ENCODE data around the gene TCF3.
"Not testable (repeated sequence)": the region's sequence is repeated elsewhere in the genome, so short reads cannot be mapped to it uniquely, and the experiment has no call there.

TCF3 gene

DNA sequence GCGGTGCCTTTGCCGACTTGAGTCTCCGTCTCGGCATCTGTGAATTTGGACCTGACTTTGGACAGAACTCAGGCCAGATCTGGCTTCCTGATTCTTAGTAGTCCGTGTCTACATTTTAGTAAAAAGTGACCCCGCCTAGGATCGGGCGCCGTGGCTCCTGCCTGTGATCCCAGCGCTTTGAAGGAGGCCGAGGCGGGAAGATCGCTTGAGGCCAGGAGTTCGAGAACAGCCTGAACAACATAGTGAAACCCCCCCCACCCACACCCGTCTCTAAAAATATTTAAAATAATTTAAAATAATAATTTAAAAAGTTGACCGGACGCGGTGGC, 849 bp upstream of the TCF3 start:
- FAIRE-seq, result no peak

DNA sequence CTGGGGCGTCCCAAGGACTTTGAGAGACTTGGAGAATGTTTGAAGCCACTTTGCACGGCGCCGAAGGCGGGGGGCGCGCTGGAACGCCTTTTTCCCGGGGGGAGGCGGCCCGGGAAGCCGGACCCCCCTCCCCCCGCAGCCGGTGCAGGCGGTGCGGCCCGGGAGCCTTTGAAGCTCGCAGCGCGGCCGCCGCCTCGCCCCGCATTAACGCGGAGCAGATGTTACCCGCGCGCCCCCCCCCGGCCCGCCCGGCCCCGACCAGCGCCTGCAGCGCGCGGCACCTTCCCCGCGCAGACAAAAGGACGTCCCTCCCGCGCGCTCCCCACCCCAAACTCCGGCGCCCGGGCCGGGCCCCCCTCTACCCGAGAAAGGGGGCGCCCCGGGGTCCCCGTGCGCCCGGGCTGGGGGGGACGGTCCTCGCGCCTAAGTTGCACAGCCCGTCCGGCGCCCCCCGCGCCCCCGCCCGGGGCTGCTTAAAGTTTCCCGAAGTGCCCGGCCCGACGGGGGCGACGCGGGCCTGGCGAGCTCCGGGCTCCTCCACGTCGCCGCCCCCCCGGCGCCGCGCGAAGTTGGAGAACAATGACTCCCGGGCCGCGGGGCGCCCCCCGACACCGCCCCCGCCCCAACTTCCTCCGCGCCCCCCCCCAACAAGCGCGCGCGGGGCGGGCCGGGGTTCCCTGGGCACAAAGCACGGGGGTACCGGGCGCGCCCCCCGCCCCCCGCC, 685 bp downstream of the TCF3 start:
- DNase-seq (ENCODE audit: insufficient read length, low spot score) (no peak), FAIRE-seq (no peak)

More for the DNA sequence above, 849 bp upstream of the TCF3 start:
- no peak for DNase-seq (ENCODE audit: insufficient read length, low spot score)

DNA sequence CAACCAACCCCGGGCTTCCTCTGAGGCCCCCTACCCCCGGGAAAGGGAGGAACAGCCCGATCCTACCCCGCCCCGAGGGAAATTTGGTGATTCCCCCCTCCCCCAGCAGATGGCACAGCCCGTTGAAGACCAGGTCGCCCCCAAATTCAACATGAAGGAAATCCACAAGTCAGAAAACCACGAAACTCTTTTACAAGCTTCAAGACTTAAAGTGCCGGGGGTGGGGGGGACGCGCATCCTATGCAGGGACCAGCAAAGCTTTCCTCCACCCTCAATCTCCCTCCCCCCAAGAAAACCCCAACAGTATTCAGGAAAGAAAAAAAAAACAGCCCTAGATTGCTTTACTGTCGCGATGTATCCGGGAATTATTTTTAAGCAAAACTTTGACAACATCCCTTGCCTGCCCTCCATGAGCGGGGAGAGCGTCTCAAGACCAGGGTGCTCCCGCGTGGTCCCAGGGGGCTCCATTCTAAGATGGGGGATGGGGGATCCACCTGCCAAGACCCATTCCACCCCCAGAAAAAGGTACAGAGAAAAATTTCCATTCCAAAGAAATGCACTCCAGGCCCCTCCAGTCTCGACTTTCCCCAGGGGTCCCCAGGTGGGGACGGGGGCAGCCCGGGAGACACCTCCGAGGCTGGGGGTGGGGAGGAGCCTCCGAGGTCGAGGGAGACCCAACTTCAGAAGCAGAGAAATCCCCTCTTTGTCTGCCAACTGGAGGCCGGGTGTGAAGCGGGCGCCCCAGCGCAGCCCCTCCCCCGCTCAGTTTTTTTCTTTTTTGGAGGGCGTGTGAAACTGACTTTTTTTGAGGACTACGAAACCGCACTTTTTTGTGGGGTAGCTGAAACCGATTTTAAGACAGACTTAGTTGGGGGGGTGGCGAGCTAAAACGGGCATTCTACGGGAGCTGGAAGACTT, 1.5 kb downstream of the TCF3 start:
- no peak for FAIRE-seq
- peak; percentile 25 for DNase-seq (ENCODE audit: insufficient read length, low spot score)

DNA sequence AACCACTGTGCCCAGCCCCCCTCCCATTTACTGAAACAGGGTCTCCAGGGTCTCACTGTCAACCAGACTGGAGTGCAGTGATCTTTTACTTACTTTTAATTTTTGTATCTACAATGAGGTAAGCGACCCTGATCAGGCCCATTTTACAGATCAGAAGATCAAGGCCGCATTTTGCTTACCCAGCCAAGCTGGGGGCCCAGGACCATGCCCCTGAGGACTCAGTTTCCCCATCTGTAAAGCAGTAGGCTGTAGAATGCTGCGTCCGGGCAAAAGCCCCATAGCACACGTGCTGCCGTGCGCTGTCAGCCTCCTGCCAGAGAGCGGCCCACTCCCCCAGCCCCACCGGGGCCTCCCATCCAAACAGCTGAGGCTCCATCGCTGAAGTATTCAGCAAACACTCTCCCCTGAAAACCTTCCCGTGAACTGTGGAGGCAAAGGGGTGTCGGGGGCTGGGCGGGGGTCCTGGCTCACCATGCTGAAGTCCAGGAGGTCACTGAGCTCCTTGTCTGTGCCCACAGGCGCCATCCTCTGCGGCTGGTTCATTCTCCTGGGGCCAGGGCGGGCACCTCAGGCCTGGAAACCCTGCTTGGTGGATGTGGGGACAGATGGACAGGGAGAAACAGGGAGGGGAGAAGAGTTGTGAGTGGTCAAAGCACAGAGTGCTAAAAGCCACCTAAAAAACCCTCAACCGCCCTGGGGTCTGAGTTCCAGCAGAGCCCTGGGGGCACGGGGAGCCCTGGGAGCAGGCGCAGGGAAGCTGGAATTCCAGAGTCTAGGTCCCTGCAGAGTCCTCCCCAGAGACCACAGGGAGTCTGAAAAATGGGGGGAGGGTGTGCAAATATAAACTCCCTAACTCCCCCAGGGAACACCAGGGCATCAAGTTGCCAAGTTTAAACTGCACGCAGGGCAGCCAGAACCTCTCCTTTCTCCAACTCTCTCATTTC, 2.4 kb downstream of the TCF3 start:
- DNase-seq (ENCODE audit: insufficient read length, low spot score) (no peak), FAIRE-seq (no peak)

DNA sequence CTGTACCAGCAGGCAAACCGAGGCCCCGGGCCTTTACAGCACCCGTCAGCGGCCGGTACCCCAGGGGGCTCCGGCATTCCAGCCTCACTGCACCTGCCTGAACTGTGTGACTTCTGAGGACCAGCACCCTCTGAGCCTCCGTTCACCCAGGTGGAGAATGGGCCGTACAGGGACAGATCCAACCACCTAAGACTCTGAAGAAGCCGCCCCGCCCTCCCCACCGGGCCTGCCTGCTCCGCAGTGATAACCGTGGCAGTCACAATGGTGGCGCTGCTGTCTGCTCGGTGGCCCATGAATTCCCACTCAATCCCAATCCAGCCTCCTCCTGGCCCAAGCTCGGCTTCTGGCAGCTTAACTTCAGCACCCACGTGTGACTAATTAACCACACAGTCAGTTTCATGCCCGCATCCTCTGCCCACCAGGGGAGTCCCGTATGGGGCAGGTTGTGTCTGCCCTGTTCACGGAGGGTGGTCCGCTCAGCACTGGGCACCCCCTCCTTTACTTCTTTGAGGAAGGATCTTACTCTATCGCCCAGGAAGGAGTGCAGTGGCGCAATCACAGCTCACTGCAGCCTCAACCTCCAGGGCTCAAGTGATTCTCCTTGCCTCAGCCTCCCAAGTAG, 3.4 kb downstream of the TCF3 start:
- DNase-seq (ENCODE audit: insufficient read length, low spot score) (no peak), FAIRE-seq (no peak)

DNA sequence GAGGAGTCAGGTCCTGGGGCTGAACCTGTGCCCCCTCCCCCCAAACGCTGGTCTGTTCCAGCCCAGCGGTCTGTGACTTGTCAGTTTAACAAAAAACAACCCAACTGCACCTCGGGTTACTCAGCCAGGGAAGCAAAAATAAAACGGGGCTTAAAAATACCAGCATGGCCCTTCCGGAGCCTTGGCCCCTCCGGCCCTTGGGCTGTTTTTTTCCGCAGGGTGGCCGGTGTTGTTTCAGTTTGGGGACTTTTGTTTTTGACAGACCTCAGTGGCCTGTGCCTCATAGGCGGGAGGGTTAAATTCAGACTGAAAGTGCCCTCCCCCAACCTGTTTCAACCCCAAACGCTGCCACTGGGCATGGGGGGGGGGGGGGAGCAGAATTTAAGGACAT, 4.0 kb downstream of the TCF3 start:
- DNase-seq (ENCODE audit: insufficient read length, low spot score) (no peak), FAIRE-seq (no peak)

DNA sequence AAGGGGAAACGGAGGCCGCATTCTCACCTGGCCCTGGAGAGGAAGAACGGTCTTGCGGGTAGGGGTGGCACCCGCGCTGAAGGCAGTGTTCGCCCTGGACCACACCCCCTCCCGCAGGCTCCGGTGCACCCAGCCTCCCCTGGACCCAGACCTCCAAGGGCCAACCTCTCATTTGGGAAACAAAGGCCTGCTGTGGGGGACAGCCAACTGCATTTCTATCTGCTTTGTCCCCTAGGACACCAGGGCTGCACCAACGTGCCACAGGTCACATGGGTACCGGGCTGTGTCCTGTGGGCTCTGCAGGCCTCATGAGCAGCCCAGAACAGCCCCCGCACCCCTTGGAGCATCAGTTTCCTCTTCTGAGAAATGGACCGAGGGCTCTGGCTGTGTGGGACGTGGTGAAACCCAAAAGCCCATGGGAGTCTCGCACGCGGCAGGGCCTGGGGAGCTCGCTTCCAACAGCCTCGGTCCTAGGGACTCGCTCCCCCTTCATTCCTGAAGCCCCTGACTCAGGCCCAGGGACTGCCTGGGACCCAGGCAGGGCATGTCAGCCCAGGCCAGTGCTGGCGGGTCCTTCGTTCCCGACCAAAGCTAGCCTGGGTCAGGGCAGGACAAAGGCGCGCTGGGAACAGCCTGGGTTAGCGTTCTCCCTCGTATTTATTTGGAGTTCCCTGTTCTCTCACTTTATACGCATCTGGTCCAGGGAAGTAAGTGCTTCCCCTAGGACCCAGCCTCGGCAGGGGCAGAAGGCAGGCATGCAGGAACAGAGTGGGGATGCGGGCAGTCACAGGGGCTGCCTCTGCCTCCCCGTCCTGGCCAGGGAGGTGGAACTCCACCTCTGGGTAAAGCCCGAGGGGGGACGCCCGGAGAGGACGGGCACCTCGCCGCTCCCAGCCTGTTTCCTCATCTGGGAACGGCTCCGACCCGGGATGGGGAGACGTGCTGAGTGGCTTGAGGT, 4.6 kb downstream of the TCF3 start:
- no peak for FAIRE-seq
- DNase-seq (ENCODE audit: insufficient read length, low spot score), result no peak

DNA sequence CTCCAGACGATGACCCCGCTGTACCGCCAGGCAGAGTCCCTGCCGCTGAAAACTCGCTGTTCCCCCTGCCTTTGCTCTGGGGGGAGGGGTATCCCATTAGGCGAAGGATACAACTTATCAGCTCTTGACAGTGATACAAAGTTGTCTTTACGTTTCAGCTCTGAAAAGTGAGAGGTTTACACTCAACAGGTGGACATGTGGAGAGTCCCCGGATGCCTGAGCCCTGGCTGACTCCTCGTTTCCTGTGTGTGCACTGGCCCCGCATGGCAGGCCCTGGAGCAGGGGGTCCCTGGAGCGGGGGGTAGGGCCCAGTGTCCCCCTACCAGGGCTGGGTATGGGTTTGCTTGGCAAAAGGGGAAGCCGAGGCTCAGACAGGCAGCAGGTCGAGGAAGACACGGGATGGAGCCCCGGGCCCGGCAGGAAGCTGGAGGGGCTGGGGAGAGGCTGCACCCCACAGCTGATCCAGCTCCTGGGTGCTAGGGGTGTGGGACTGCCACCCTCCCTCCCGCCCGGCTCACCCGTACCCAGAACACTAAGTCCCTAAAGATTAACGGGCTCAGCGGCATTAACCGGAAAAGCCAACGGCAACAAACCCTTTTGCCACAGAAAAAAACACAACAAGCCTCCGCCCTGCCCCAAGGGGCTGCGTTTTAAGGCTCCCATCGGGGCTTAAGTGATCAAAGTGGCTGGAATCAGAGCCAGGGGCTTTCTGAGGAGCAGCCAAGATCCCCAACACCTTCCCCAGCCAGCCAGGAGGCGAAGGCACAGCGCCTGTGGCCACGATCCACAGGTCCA, 5.6 kb downstream of the TCF3 start:
- no peak for FAIRE-seq

DNA sequence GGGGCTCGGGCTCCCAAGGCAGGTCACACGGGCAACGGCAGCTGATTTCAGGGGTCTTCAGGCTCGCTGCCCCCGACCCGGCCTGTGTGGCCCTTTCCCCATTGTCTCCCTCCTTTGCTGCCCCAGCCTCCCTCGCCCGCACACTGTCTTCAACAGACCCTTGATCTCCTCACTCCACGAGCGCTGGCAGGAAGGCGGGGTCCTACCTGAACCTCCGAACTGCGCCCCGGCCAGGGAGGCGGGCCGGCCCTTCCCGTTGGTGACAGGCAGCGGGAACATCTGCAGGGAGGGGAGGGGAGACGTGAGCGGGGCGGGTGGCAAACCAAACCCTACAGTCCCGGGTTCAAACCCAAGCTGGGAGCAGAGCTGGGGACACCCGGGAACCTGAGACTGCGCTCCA, 6.3 kb downstream of the TCF3 start:
- DNase-seq (ENCODE audit: insufficient read length, low spot score), result no peak
- FAIRE-seq, result no peak

More for the DNA sequence above, 5.6 kb downstream of the TCF3 start:
- no peak for DNase-seq (ENCODE audit: insufficient read length, low spot score)

DNA sequence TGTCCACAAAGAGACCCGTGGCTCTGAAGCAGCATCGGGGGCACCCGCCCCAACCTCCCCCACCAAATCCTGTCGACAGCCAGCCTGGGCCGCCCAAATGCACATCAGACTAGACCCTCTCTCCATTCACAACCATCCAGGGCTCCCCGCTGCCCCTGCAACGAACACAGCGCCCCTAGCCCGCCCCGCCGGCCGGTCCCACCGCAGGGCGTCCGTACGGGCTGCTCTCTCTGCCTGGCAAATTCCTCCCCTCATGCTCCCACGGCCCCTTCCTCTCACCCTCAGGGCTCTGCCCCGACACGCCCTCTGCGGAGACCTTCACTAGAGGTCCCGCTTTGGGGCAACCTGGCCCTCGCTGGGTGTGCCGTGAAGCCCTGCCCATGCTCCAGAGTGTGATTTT, 7.1 kb downstream of the TCF3 start:
- DNase-seq (ENCODE audit: insufficient read length, low spot score), result no peak
- FAIRE-seq, result no peak

DNA sequence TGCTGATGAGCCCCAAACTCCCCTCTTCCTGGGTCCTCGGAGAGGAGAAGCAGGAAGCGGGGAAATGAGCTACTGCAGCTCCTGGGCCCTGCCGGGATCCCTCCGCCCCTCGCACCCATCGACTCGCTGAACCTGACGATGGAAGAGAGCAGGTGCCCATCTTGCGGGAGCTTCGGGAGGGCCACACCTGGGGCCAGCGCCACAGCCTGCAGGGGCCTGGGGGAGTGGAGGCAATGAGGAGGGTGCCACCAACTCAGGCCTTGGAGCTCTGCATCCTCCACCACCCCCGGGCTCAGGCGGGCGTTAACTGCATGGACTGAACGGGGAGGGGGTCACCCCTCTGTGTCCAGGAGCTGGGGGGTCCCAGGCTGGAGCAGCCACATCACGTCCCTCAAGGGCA, 8.3 kb downstream of the TCF3 start:
- no peak for DNase-seq (ENCODE audit: insufficient read length, low spot score)
- FAIRE-seq, result no peak

DNA sequence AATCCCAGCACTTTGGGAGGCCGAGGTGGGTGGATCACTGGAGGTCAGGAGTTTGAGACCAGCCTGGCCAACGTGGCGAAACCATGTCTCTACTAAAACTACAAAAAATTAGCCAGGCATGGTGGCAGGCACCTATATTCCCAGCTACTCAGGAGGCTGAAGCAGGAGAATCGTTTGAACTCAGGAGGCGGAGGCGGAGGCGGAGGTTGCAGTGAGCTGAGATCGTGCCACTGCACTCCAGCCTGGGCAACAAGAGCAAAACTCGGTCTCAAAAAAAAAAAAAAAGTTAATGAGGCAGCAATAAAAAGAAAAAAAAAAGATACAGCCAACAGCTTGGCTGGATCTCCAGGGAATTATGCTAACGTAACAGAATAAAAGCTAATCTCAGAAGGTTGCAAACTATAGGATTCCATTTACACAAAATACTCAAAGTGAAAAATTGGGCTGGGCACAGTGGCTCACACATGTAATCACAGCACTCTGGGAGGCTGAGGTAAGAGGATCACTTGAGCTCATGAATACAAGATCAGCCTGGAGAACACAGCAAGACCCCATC, 11.4 kb downstream of the TCF3 start:
- DNase-seq (ENCODE audit: insufficient read length, low spot score); FAIRE-seq: not testable (repeated sequence)

DNA sequence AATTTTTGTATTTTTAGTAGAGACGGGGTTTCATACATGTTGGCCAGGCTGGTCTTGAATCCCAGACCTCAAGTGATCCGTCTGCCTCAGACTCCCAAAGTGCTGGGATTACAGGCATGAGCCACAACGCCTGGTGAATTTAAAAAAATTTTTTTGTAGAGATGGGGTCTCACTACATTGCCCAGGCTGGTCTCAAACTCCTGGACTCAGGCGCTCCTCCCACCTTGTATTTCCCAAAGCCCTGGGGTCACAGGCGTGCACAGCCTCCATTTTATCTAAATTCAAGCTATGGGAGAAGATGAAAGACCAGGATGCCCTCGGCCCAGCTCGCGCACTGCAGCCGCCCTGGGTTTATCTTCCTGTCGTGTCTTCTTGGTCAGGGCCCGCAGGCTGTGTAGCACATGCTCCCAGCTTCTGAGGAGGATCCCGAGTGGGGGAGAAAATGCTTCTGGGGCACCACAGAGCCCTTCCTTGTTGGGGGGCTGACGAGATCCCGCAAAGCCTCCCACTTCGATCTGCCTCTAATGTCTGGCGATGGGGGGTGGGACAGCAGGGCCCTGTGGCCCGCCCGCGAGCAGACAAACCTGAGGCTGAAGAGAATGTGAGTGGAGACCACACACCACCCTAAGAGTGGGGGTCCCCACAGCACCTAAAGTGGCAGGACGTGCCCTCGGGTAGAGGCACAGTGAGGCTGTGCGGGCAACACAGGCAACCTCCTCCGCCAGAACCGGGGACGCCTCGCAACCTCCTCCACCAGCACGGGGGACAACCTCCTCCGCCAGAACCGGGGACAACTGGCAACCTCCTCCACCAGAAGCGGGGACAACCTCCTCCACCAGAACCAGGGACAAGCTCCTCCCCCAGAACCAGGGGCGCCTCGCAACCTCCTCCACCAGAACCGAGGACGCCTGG, 15.8 kb downstream of the TCF3 start:
- DNase-seq (ENCODE audit: insufficient read length, low spot score) (no peak), FAIRE-seq (no peak)

DNA sequence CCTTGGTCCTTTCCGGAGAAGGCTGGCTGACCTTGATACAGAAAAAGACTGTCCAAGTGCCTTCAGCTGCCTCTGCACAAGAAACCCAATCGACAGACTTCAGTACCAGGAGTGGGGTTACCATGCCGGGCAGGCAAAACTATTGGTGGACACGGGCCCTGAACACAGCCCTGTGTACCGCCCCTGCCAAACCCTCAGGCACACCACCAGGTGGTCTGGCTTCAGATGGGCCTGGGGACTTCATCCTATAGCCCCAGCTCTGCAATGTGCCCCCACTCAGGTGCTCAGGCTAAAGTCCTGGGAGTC, 17.5 kb downstream of the TCF3 start:
- FAIRE-seq, result no peak
- no peak for DNase-seq (ENCODE audit: insufficient read length, low spot score)

DNA sequence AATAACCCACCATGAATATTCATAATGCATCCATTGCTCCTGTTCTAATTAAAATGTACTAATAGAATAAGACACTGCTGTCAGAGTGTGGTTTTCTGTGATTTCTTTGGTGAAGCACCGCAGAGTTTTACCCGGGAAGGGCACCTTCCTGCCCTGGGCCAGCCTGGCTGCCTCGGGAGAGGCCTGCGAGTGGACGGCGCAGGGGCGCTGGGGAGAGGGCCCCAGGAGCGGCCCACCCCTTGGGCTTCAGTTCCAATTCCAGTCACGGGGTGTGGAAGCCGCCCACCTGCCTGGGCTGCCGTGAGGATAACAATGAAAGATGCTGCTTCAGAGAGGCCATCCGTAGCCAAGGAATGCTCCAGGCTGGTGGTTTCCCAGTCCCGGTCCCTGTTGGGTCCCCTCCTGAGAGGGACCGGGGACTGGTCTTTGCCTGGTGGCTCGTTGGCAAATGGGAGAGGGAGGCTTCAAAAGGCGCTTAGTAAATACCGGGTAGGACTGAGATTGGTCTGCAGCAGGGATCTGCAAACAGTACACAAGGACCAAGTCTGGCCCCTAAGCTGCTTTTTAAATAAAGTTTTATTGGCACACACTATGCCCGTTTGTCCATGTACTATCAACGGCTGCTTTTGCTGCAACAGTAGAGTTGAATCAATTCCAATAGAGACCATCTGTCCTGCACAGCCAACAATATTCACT, 18.0 kb downstream of the TCF3 start:
- FAIRE-seq (no peak), DNase-seq (ENCODE audit: insufficient read length, low spot score) (no peak)

DNA sequence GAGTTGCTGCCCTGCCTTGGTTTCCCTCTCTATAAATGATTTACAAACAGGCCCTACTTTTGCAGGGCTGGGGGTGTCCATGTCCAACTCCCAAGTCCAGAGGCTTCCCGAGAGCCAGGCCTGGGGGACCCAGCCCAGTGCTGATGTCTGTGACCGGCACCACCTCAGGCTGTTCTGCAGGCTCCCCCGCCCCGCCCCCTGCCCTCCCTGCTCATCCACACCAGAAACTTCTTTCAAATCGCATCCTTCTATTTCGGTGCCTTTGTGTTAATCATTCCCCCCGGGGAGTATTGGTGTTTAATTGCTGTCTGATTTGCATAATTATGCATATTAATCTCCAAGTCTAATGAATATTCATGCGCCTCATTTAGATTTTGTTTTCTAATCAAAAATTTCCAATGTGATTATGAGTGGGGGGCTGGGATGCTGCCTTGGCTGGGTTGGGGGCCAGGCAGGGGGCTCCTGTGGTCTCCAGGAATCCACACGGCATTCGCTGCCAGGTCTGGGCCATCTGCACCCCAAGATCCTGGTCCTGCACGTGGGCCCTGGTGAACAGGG, 19.1 kb downstream of the TCF3 start:
- DNase-seq (ENCODE audit: insufficient read length, low spot score) (no peak), FAIRE-seq (no peak)
